Right renal cortex interstitium (tissue), 3 donors: ENCODE measurements around the gene NOP9. TPM values are rescaled to one million over a fixed set of nuclear protein-coding genes. Genes with fewer than 3 reads are reported as not detected.

ENCODE experiments used
- DNase-seq, 3 donors: peaks; one replicate each; pipeline ENCODE4 v3.0.0-alpha.2; 2013; ENCODE audit warnings: low read depth in 3 of 3, low spot score in 2 of 3
- polyA plus RNA-seq, 3 donors: library from polyadenylated mRNA; unstranded; fragments of 120-200 nt; gene quantifications; one replicate each; pipeline ENCODE4 v1.2.1, GENCODE V29; 2013; ENCODE audit not compliant: insufficient read length in 3 of 3

The NOP9 gene
- polyA plus RNA-seq, 3 donors: 26.2 to 26.6 (median 26.4) TPM

DNA sequence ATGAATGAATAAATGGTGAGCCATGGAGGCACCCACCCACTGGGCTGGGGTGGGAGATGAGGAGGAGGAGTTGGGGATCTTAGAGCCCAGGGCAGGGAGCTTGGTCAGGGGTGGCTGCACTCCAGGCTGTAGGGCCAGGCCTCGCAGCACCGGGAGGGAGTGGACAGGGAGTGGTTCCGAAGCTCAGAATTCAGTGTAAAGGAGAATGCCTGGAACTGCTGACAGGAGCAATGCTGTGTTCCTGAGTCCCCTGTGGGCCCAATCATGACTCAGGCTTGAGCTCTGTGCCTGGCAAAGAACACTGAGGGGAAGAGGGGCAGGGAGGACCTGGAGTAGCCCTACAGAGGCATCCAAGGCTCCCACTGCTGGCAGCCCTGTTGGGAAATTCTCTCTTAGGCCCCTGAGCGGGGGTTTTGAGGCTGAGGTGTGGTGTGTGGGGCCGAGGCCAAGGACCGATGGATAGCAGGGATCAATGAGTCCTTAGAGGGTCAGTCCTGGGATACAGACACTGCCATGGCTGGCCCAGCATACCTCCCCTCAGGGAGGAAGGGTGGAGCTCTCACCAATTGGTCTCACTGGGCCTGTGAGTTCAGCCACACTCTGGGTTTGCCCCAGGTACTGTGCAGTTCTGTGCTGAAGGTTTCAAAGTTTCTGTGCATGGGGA, 18.7 kb upstream of the NOP9 start:
- no peak for DNase-seq

DNA sequence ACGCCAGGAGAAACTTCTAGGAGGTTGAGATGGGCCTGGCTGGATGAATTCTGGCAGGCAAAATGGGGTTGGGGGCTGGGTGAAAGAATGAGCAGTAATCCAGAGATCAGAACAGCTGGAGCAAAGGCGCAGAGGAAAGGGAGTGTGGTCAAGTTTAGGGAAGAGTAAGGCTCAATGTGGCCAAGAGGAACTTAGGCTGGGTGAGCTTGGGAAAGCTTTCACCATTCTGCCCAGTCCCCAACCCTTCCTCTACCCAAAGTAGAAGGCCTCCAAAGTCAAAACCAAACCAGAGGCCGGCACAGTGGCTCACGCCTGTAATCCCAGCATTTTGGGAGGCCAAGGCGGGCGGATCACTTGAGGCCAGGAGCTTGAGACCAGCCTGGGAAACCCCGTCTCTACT, 18.0 kb upstream of the NOP9 start:
- no peak for DNase-seq

GRCh38 chr14:24282736-24283135, 16.9 kb upstream of the NOP9 start:
- DNase-seq: no peak

GRCh38 chr14:24283796-24284460, 15.7 kb upstream of the NOP9 start:
- DNase-seq: no peak

- no peak for DNase-seq
Measured at GRCh38 chr14:24284501-24285035, 15.1 kb upstream of the NOP9 start.

GRCh38 chr14:24285351-24285750, 14.3 kb upstream of the NOP9 start:
- no peak for DNase-seq

DNA sequence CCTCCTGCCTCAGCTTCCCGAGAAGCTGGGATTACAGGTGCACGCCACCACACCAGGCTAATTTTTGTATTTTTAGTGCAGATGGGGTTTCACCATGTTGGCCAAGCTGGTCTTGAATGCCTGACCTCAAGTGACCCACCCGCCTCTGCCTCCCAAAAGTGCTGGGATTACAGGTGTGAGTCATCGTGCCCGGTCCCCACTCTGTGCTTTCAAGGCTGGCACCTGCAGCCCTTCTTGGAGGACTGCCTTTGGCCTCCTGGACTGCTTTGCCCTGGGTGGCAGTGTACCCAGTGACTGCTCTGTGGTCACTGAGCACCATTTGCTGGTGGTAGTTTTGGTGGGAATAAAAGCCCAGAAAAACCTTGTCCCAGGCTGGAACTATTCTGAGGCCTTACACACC, 12.7 kb upstream of the NOP9 start:
- DNase-seq: no peak

GRCh38 chr14:24289649-24290280, 9.9 kb upstream of the NOP9 start:
- no peak for DNase-seq

- DNase-seq: no peak
Measured at GRCh38 chr14:24290746-24291145, 8.9 kb upstream of the NOP9 start.

DNA sequence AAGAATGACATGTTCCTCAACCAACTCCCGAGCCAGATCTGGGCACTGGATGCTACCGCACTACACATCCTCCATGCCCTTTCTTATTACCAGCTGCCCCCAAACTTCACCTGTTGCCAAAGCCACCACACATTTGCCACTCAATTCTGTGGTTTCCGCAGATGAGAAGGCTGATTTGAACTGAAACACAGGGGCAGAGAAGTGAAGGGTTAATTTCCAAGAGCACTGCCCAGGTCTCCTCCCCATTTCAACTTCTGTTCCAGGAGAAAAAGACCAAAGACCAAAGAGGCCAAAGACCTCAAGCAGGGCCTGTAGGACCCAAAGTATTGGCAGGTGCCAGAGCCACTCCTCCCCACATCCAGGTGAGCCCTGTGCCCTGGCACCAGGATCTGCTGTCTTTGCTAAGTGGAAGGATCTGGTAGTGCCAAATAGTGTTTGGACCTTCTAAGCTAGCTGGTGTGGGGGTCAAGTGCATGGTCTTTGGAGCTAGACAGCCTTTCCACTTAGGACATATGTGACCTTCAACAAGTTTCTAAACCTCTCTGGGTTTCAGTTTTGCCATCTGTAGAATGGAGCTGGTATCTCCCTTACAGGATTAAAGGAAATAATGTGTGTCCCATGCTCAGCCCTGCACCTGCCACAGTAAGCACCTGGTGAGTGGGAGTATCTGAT, 8.1 kb upstream of the NOP9 start:
- DNase-seq: no peak

DNA sequence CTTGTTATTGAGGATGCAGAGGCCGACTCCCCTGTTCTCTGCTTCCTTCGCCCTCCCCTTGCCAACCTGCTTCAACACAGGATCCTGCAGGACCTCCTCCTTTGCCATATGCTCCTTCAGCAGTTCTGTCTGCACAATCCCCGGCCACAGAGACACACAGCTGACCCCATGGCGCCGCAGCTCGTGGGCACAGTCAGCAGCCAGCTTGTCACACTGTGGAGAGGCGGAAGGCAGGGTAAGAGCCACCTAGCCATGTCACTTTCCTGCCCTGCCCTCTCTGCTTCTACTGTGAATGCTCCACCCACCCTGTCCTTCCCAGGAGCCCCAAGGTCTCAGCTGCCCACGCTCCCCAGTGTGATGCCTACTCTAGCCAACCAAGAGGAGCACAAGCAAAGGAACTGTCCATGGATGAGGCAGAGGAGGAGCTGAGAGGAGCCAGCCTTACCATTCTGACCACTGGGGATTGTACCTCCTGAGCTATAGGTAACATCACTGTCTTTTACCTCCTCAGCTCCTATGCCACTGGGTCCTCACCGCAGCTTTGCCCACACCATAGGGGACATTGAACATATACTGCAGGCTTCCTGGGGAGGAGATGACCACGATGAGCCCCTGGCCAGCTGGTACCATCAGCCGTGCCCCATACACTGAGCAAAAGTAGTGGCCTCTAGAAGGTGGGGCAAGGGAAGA, 7.4 kb upstream of the NOP9 start:
- no peak for DNase-seq

GRCh38 chr14:24293525-24293924, 6.1 kb upstream of the NOP9 start:
- DNase-seq: no peak

DNA sequence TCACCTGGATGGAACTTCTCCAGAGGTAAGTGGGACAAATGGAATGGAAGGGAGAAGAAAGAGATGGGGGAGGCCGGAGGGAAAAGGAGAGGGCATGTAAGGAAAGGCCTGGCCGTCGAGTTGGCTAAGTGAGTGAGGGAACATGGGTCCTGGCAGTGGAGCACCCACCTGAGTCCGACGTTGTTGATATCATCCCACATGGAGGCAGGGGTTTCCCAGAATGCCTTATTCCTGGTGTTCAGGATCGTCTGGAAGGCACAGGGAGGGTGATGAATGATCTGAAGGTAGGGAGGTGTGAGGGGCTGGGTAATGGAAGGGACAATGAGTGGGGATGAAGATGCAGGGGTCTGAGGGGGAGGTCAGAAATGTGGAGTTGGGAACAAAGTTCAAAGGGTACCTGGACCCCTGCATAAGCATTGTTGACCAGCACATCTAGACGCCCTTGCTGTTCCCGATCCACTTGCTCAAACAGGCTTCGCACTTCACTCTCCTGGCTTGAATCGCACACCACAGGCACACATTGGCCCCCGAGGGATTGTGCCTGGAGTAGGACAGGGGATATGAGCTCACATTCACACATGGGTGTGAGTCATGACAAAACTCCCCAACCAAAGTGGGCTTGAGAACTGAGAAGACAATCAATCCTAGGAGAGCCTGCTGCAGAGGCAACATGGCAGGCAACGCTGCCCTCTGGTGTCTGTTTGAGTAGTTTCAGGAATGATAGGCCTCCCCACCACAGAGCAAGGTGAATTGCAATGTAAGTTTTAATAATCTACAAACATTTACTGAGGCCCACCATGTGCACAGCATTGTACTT, 3.1 kb upstream of the NOP9 start:
- no peak for DNase-seq

- no peak for DNase-seq
Measured at GRCh38 chr14:24297190-24297964, 2.3 kb upstream of the NOP9 start.

DNA sequence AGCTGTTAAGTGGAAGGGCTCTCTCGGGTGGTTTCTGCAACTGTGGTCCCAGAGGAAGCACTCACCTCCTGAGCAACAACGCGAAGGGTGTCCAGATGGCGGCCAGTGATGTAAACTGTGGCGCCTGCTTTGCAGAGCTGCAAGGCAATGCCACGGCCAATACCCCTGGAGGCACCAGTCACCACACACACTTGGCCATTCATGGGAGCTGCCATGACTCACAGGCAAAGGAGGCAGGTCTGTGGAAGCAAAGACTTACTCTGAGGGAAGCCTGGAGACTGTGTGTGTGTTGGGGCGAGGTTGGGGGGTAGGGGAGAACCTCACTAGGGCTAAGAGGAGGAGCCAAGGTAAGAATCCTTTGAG, 777 bp upstream of the NOP9 start:
- no peak for DNase-seq

- no peak for DNase-seq
Measured at GRCh38 chr14:24300326-24300980, 803 bp downstream of the NOP9 start.

DNA sequence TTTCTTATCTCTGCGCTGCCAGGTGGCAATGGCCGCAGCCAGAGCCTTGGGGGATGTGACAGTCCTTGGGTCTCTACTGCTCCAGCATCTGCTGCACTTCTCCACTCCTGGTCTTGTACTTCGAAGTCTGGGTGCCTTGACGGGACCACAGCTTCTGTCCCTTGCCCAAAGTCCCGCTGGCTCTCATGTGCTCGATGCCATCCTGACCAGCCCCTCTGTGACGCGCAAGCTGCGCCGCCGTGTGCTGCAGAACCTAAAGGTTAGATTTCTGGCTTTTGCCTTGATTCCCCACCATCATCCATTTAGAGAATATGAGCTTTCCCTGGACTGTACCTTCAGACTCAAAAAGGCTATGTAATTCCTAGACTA, 4.4 kb downstream of the NOP9 start:
- no peak for DNase-seq

GRCh38 chr14:24307156-24307574, 7.5 kb downstream of the NOP9 start:
- no peak for DNase-seq
